GM19193 (cell line): ENCODE measurements around the gene CIC.

Experiments used
- POLR2A ChIP-seq: IDR thresholded peaks from 4 replicates; pipeline ENCODE4 v1.6.1; 2011; ENCODE audit not compliant: insufficient read depth, insufficient read length; ENCODE audit errors: extremely low read depth

The CIC gene

DNA sequence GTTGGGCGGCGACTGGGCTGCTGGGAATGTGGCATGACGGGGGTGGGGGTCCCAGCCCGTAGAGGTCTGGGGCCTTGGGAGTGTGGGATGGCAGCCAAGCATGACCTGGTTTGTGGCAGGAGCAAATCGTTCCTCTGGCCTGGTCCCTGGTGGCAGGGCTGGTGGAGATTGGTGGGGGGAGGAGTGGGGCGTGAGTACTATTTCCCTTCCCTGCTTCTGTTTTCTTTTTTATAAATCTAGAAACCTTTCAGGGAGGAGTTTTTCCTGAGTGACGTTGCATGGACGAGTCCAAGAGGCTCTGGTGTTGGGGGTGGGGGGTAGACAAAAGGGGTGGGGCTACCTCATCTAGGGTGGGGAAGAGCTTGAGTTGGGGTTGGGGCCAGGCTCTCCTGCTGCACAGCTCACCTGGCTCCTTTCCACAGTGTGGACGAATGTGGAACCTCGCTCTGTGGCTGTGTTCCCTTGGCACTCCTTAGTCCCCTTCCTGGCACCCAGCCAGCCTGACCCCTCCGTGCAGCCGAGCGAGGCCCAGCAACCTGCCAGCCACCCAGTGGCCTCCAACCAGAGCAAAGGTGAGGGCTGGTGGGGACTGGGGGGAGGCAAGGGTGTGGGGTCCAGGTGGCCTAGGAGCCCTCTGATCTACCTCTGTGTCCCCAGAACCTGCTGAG is 17.4 kb downstream of the CIC start:
- TF ChIP-seq POLR2A: no peak

GRCh38 chr19:42287017-42287826 is 18.2 kb downstream of the CIC start:
- TF ChIP-seq POLR2A: no peak

DNA sequence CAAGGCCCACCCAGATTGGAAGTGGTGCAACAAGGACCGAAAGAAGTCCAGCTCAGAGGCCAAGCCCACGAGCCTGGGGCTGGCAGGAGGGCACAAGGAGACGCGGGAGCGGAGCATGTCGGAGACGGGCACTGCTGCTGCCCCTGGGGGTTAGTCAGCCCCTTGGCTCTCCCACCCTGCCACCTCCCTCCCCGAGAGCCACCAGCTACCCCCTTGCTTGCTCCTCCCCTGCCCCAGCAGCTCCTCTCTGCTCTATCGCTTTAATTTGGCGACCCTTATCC is 18.7 kb downstream of the CIC start:
- no peak for TF ChIP-seq POLR2A

GRCh38 chr19:42288387-42288786 is 19.3 kb downstream of the CIC start:
- TF ChIP-seq POLR2A: no peak

GRCh38 chr19:42288881-42289555 is 20.0 kb downstream of the CIC start:
- no peak for TF ChIP-seq POLR2A

- TF ChIP-seq POLR2A: no peak
Measured at GRCh38 chr19:42289556-42290041, 20.5 kb downstream of the CIC start.

GRCh38 chr19:42290136-42290522 is 21.1 kb downstream of the CIC start:
- TF ChIP-seq POLR2A: no peak

GRCh38 chr19:42290523-42291434 is 21.7 kb downstream of the CIC start:
- no peak for TF ChIP-seq POLR2A

GRCh38 chr19:42291435-42291810 is 22.4 kb downstream of the CIC start:
- no peak for TF ChIP-seq POLR2A

DNA sequence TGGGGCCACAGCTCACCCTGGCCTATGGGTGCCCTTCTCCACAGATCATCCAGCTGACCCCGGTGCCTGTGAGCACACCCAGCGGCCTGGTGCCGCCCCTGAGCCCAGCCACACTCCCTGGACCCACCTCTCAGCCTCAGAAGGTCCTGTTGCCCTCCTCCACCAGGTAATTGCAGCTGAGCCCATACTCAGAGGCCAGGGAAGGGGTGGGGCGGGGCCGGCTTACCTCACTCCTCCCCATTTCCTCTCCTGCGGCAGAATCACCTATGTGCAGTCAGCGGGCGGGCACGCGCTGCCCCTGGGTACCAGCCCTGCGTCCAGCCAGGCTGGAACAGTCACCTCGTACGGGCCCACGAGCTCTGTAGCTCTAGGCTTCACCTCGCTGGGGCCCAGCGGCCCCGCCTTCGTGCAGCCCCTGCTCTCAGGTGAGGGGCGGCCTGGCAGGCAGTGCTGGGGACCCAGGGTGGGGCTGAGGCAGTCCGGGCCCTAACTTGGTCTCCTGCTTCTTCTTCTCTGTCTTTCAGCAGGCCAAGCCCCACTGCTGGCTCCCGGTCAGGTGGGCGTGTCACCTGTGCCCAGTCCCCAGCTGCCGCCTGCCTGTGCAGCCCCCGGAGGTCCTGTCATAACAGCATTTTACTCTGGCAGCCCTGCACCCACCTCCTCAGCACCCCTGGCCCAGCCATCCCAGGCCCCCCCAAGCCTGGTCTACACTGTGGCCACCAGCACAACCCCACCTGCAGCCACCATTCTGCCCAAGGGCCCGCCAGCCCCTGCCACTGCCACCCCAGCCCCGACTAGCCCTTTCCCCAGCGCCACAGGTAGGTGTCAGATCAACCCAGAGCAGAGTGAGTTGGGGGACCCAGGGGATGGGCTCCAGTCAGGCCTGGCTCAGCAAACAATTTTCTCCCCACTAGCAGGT is 23.2 kb downstream of the CIC start:
- no peak for TF ChIP-seq POLR2A

GRCh38 chr19:42292963-42293362 is 23.9 kb downstream of the CIC start:
- TF ChIP-seq POLR2A: no peak

- TF ChIP-seq POLR2A: no peak
Measured at GRCh38 chr19:42293540-42293939, 24.5 kb downstream of the CIC start.

GRCh38 chr19:42293948-42294347 is 24.9 kb downstream of the CIC start:
- no peak for TF ChIP-seq POLR2A
